GM10248 (cell line): ENCODE results near the gene TMPRSS13.

Experiments
- CTCF ChIA-PET: fragments of 300-600 bp; sonication (Branson Sonifier 250); formaldehyde crosslinking; extraction: SDS; loops from one replicate; lab custom pipeline; 2021; ENCODE audit warnings: antibody characterized with exemption; lab: Yijun Ruan, JAX
- POLR2A ChIA-PET: fragments of 350-650 bp; sonication (Branson Sonifier 250); formaldehyde crosslinking; extraction: SDS; loops from one replicate; lab custom pipeline; 2020; ENCODE audit warnings: antibody characterized with exemption; lab: Yijun Ruan, JAX
- DNase-seq: peaks from one replicate; pipeline ENCODE4 v3.0.0; 2012; ENCODE audit errors: extremely low spot score
- TF ChIP-seq, protein P1 (sequence below): IDR thresholded peaks from 2 replicates; pipeline ENCODE4 v1.5.1; 2012; ENCODE audit warnings: mild to moderate bottlenecking, low read depth; ENCODE audit errors: extremely low read depth, missing control alignments, control extremely low read depth

TMPRSS13 gene

DNA sequence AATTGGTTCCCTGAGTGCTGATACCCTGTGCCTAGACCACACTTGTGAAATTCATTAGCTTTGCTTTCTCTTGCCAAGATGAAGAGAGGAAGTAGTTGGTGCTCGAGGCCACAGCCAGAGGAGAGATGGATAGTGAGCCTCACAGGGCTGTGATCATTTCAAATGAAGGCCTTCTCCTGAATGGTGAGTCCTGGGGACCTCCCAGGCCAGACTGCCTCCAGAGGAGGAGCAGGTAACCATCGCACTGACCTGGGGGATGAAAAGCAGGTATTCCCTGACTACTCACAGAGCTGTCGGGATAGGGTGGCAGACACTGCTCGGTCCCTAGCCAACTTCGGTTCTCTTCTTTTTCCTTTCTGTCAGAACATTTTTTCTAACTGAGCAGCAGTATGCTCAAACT, 48.0 kb downstream of the TMPRSS13 start:
- ChIA-PET CTCF (no interaction called here), POLR2A (no interaction called here)
- TF ChIP-seq, protein P1, sequence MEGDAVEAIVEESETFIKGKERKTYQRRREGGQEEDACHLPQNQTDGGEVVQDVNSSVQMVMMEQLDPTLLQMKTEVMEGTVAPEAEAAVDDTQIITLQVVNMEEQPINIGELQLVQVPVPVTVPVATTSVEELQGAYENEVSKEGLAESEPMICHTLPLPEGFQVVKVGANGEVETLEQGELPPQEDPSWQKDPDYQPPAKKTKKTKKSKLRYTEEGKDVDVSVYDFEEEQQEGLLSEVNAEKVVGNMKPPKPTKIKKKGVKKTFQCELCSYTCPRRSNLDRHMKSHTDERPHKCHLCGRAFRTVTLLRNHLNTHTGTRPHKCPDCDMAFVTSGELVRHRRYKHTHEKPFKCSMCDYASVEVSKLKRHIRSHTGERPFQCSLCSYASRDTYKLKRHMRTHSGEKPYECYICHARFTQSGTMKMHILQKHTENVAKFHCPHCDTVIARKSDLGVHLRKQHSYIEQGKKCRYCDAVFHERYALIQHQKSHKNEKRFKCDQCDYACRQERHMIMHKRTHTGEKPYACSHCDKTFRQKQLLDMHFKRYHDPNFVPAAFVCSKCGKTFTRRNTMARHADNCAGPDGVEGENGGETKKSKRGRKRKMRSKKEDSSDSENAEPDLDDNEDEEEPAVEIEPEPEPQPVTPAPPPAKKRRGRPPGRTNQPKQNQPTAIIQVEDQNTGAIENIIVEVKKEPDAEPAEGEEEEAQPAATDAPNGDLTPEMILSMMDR = no peak
- no peak for DNase-seq

DNA sequence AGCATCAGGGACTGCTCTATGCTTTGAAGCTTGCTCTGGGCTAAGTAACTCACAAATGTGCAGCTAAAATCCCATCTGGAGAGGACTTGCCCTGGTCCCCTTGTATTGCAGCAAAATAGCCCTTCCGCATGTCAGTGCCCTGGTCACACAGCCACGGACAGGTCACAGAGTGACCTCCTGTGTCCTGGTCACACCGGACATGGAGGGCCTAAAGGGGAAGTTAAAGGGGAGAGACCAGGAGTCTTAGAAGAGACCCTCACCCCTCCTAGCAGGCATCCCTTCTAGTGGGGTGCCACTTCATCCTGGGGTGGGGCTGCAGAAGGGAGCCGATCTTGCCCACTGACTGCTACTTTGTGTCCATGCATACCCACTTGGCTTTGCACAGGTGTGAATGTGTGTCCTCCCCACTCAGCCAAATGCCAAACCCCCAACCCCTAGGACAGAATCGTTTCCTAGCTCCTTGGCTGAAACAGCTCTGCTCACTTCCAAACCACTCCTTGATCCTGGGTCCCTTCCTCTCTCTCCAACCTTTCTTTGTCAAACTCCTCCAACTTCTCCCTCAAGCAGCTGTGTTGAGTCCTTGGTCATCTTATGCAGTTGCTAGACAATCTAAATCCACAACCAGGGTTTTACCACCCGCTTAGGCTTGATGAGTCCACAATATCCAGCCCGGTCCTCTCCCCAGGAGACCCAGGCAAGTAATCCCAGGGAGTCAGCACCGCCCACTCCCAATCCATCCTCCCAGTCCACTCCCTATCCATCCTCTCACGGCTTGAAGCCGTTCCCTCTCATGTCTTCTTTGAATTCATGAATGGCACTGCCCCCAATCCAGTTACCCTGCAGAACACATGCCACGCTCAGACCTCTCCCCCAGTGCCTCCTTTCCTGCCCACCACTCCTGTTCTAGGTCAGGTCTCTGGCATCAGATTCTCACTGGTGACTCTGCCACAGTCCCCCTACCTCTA, 49.4 kb downstream of the TMPRSS13 start:
- no peak for DNase-seq
- CTCF ChIA-PET = interaction anchor here (1.1 to 1.8 kb wide), 3 partner anchors 19 to 72 kb away, joined by 3 to 4 read pairs (median 3); no protein-coding TSS in a partner anchor
- POLR2A ChIA-PET = no interaction called here
- TF ChIP-seq, protein P1 = no peak

DNA sequence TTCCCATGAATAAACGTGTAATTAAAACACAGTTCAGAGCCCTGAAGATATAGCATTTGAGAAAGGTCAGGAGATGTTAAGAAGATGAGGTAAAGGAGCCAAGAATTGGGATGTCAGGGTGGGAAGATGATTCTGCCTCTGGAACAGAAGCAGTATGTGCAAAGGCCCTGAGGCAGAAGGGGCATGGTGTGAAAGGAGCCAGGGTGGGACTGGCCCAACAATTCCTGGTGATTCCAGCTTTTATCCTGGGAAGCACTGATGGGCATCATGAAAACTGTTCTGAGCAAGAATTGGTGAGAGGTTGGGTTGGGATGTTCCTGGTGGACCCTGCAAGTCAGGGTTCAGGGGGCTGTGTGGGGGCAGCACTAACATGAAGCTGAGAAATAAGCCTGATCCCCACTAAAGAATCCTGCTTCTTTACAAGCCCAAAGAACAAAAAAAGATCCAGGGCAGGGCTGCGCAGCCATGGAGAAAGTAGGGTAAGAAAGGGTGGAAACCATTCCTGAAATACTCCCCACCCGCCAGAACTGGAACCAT, 50.2 kb downstream of the TMPRSS13 start:
- TF ChIP-seq, protein P1 = no peak
- ChIA-PET POLR2A (no interaction called here), CTCF (interaction anchor here (1.1 to 1.8 kb wide), 3 partner anchors 19 to 71 kb away, joined by 3 to 4 read pairs (median 3); no protein-coding TSS in a partner anchor)
- DNase-seq = no peak

DNA sequence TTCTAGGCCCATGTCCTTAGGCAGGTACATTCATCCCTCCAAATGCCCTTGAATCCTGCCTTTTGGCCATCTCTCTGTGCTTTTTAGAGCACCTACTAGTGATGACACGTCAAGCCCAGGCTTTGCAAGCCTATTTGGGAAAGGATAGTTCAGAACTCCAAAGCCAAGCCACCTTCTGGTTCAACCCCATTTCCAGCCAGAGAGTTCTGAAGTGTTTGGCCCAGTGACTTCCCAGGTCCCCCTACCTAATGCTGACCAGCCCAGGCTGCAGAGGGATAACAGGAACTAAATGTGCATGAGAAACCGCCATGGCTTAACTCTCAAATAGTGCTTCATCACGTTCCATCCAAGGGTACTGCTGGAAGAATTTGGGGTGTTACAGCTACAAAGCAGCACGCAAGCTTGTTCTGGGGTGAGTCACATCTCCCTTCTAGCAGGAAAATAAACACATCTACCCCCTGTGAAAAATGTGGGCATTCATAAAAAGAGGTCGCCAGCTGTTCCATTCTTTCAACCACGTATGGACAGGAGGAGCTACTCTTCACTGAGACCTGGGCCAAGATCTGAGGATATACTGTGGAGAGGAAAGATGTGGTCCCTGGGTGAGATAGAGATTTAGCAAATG, 50.8 kb downstream of the TMPRSS13 start:
- ChIA-PET CTCF (interaction anchor here (1.2 to 1.8 kb wide), 2 partner anchors 68 to 71 kb away, joined by 3 to 4 read pairs; no protein-coding TSS in a partner anchor), POLR2A (no interaction called here)
- TF ChIP-seq, protein P1 = no peak
- no peak for DNase-seq

DNA sequence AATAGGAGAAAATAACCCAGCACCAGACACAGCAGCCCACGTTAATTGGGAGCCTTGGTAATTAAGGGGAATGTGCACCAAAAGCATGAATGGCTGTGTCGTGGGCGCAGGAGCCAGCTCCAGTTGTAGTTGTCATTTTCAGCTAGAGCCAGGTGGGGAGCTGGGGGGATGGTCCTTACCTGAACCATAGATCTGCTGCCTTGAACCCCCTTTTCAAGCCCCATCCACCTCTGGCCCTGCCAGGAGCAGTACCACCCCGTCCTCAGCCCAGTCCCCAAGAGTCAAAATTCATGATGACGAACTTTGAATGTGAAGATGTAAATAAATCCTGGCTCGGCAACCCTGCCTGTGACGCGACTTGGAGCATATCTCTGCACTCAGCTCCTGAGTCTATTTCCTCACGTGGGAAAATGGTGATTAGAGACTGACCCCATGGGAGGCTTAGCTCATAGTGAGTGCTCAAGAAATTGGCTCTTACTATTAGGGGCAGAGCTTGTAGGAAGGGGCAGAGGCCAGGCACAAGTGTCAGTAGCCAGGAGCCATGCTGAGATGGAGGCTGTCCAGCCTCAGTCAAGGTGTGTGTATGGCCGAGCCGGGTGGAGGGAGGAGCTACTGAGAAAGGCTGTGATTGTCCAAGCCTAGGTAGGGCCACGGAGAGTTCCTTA, 52.0 kb downstream of the TMPRSS13 start:
- ChIA-PET CTCF (no interaction called here), POLR2A (no interaction called here)
- TF ChIP-seq, protein P1 = no peak
- no peak for DNase-seq

DNA sequence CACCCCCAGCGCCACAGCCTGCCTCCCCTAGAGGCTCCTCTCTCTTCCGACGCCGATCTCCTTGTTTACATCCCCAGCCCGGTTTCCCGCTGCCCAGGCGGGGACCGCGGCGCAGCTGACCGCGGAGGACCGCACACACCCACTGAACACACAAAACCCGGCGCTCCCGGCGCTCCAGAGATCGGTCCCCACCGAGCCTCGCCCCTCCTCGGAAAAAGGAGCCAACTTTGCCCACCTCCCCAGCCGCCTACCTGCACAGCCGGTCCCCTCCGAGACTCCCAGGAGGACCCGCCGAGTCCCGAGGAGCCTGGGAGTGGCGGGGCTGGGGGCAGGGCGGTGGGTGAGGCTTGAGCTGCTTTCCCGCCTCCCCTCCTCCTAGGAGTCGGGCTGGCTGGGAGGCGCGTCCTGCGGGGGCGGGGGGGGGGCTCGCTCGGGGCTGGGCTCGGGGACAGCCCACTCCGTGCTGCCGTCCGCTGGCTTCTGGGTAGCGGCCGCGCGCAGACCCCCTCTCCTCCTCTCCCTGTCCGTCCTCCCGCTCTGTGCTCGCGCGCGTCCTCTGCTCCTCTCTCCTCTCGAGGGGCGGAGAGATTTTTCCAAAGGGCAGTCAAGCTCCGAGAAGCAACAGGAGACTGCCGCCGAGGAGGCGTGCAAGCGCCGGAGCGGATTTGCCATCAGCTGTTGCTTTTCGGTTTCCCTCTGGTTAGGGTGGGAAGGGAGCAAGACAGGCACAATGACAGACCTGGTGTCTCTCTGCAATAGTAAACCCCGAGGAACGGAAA, 52.7 kb downstream of the TMPRSS13 start, which contains the start of gene FXYD6:
TSS of gene FXYD6 (minus strand) at position 318 of the 779 bp plus-strand sequence. CDS start 33,882 bp downstream, outside the sequence.
- CTCF ChIA-PET = interaction anchor here (1.0 kb wide), 1 partner anchor 70 kb away, joined by 4 read pairs; no protein-coding TSS in a partner anchor
- DNase-seq = no peak
- POLR2A ChIA-PET = no interaction called here

More for the DNA sequence above, 52.7 kb downstream of the TMPRSS13 start, which contains the start of gene FXYD6:
- TF ChIP-seq, protein P1 = no peak
